ENCODE results near the gene S100A7.

- TF ChIP-seq ZNF274 (IDR thresholded peaks at IDR 0.05; ENCODE audit: borderline replicate concordance, extremely low read depth, low read length) (no peak), CTCF (IDR thresholded peaks at IDR 0.05; ENCODE audit: control extremely low read depth in 1 of 3, insufficient read depth in 1 of 3, low read depth in 1 of 3, low read length in 3 of 3) (no peak), ATF2 (IDR thresholded peaks at IDR 0.05; ENCODE audit: low read length) (no peak)
Observed at GRCh38 chr1:153420306-153420705, 40.1 kb downstream of the S100A7 start.

Measured in H1 (cell line).